Ramos (cell line): Measurements from ENCODE around the gene ANKRD65.
"Not testable (repeated sequence)": the region's sequence is repeated elsewhere in the genome, so short reads cannot be mapped to it uniquely, and the experiment has no call there.

Experiments used
- in situ Hi-C: fragments of 300-500 bp; cut with MboI; formaldehyde crosslinking; loops from one replicate; pipeline ENCODE4 v1.14.3; 2022; ENCODE audit warnings: low sequenced_read_pairs; ENCODE audit not compliant: unreplicated experiment

ANKRD65 gene

GRCh38 chr1:1399187-1399871 lies 21.7 kb downstream of the ANKRD65 start, which contains the start of gene CCNL2:
Gene CCNL2, minus strand, starts transcription at chr1:1399335. Its CDS starts 29 bp downstream, at chr1:1399306.
- in situ Hi-C loops, result no loop called here

- in situ Hi-C loops, result no loop called here
Observed at GRCh38 chr1:1398677-1399186, 22.3 kb downstream of the ANKRD65 start.

DNA sequence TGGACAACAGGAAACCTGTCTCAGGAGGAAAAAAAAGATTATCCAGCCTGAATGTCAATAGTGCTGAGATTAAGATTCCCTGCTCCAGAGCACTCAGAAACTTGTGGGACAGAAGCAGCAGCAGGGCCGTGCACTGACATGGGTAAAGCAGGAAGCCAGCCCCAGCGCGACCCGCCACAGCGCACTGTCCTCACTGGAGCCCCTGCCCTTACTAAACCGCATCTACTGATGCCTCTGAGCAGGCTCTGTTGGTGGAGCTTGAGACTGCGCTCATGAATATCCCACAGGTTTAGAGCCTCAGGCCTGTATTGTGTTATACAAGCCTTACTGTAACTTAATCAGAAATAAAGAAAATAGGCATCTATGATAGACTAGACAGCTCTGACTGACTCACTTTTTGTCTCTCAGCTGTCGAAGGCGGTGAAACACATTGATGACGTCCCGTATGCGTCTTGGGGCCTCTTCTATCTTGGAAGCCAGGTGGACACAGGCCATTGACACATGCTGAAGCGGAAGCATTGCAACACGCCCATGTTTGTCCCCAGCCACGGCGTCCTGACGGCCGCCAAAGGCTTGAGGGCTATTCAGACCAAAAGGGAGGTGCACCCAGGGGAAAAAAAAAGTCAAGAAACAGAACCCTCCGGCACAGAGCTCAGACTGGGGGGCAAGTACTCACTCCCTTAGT lies 23.1 kb downstream of the ANKRD65 start:
- in situ Hi-C loops, result no loop called here

DNA sequence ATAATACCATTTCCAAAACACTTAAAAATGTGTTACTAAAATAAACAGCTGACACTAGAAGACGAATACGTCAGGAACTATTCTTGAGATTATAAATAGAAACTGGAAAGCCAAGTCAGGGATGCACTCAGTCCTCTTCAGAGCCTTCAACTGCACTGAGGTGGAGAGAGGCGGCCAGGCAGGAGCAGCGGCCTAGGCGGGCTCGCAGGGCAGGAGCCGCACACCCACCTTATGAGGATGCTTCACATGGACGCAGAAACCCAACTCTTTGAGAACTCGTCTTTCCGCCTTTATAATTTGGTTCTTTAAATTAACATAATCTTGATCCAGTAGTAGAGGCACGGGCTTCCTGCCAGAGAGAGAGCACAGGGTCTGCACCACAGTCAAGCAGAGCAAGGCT lies 25.9 kb downstream of the ANKRD65 start:
- in situ Hi-C loops, result no loop called here

GRCh38 chr1:1394116-1394515 lies 27.0 kb downstream of the ANKRD65 start:
- in situ Hi-C loops, result no loop called here

GRCh38 chr1:1393428-1393827 lies 27.6 kb downstream of the ANKRD65 start:
- in situ Hi-C loops, result no loop called here

GRCh38 chr1:1393014-1393413 lies 28.1 kb downstream of the ANKRD65 start:
- in situ Hi-C loops, result no loop called here

- in situ Hi-C loops, result no loop called here
Observed at GRCh38 chr1:1391225-1391624, 29.9 kb downstream of the ANKRD65 start.

- in situ Hi-C loops, result no loop called here
Observed at GRCh38 chr1:1390675-1391074, 30.4 kb downstream of the ANKRD65 start.

GRCh38 chr1:1388078-1388472 lies 33.0 kb downstream of the ANKRD65 start:
- in situ Hi-C loops, result no loop called here

DNA sequence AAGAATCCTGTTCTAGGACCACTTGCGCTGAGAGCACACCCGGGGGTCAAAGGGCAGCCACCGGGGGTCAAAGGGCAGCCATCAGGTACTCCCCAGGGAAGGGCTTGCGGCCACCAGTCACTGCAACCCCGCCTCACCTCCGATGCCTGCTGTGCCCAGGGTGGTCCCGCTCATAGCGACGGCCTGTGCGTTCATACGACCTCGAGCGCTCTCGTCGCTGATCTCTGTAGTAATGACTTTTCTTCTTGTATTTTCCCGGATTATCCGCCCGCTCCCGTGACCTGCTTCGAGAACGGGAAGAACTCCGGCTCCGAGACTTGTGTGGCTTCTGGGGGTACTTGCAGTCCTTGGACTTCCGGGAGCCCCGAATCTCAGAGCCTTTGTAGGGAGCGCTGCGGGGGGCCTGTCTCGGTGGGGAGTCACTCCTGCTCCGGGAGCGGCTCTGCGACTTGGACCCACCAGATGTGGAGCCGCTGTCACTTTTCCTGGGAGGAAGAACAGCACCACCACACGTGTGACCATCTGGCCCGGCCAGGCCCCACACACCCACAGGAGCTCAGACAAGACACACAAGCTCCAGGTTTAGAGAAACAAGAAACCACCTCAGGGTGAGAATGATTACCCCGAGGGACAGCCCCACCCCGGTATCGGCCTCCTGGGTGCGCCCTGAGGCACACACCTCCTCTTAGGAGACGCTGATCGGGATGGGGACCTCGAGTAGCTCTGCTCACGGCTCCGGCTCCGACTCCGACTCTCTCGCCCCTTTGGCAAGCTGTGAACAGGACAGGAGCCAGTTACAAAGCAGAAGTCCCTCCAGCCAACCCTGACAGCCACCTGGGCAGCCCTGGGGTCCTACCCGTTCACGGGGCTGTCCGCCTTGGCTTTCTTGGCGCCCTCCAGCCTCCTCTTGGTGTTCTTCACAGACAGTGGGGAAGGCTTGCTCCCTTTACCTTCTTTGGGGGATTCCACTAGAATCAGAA lies 33.7 kb downstream of the ANKRD65 start:
- in situ Hi-C loops, result no loop called here

DNA sequence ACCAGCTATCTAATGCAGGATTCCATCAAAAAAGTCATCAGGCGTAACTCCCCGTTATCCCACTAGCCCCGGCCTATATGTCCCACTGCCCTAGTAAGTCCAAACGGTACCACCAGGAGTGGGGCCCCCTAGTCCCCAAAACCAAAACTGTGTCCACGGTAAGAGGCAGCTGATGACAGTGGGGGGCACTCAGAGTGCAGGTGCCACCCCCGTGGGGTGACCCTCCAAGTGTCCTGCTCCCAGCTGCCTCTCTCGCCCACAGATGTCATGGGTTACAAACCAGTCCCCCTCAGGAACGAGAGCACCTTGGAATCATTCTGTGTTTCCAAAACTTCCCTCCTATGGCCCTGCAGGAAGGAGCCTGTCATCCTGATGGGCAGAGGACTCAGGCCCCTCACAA lies 35.1 kb downstream of the ANKRD65 start:
- in situ Hi-C loops, result no loop called here

GRCh38 chr1:1385339-1385738 lies 35.7 kb downstream of the ANKRD65 start:
- in situ Hi-C loops, result not testable (repeated sequence)

DNA sequence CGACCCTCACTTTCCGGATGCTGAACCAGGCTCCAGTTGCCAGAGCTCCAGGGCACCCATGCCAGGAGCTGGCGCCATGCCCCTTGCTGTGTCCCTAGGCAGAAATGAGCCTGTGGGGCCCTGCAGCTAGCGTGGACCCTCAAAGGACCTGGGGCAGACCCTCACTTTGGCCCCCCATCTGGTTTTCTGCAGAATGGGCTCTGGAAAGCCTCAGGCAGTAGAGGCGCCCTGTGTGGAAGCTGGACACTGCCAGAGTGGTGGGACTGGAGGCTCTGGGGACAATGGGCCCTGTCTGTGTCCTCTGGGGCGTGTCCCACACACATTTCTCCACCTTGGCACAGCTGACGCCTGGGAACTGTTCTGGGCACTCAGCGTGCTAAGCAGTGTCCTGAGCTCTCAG lies 39.8 kb downstream of the ANKRD65 start:
- in situ Hi-C loops, result no loop called here

- in situ Hi-C loops, result no loop called here
Observed at GRCh38 chr1:1380860-1381259, 40.2 kb downstream of the ANKRD65 start.

DNA sequence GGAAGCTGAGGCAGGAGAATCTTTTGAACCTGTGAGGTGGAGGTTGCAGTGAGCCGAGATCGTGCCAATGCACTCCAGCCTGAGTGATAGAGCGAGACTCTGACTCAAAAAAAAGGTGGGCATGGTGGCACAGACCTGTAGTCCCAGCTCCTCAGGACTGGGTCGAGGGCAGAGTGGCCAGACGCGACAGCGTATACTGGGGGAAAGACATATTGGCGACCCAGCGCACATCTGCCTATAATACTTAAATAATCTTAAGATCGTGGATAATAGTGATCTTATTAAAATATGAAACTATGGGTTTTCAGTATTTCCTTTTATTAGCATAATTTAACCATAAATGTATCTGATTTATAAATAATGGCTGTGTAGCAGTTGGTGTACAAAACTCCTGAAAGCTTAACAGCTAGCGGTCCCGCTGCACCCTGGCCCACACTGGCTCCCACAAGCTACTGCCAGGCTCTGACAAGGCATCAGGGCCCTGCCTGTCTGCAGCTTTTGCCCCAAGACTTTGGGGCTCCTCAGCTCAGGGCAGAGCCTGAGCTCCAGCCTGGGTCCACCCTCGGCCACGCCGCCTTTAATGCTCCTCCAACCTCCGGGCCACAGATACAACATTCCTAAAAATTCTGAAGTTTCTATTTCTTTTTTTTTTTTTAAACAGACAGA lies 43.4 kb downstream of the ANKRD65 start:
- in situ Hi-C loops, result no loop called here

GRCh38 chr1:1376551-1377226 lies 44.4 kb downstream of the ANKRD65 start:
- in situ Hi-C loops, result no loop called here

DNA sequence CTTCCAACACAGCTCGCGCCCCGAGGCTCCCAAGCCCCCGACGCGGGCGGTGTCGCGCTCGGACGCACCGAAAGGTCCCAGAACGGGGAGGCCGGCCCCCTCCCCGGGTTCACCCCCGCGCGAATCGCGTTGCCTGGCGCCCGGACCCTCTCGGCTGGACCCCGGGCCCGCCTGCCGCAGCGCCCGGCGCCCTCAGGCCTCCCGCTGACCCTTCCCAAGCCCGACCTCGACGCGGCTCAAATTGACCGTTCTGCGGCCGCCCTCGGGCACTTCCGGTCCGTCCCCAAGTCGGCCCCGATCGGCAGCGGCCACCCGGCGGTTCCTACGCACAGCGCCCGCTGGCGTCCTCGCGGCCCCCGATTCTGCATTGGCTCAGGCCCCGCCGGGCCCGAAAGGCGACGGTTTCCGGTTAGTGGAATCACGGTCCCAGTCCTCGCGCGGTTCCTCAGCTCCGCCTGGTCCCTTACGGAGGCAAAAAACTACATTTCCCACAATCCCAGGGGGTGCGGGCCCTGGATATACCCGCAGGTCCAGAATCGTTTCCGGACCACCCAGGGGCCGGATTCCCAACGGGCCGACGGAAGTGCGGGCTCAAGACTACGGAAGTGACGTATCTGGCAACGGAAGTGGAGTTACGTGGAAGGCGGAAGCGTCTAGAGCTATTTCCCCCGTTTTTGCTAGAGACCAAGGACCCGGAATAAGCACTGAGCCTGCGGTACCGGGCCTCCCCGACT lies 46.0 kb downstream of the ANKRD65 start, which contains the start of gene AURKAIP1:
AURKAIP1 (minus strand) TSS at position 279 of the 734 bp plus-strand sequence. CDS start 451 bp downstream, outside the sequence.
- in situ Hi-C loops, result no loop called here

DNA sequence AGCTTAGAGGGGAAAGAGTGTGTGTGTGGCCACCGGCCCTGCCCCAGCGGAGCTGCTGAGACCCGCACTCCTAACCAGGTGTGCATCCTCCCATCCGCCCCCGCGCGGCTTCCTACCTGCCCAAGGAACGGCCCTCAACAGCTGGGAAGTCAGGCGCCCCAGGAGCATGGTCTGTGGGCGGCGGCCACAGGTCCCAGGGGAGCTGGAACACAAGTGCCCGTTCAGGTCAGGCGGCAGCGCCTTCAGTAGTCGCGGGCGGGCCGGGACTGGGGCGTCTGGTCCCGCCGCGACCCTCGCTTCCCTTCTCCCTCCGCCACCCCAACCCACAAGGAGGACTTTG lies 46.5 kb downstream of the ANKRD65 start:
- in situ Hi-C loops, result no loop called here
